Medulla oblongata (tissue), 1 donor: ENCODE data around the gene LAMTOR4.
A peak's percentile ranks its signal among the peaks of the same experiment; 100 is the strongest.
"Not testable (repeated sequence)": the region's sequence is repeated elsewhere in the genome, so short reads cannot be mapped to it uniquely, and the experiment has no call there.

ENCODE experiments used
- DNase-seq: peaks from one replicate; pipeline ENCODE4 v3.0.0-alpha.2; 2015; ENCODE audit errors: extremely low spot score

LAMTOR4 gene

GRCh38 chr7:100122568-100122967 is 26.1 kb upstream of the LAMTOR4 start:
- no peak for DNase-seq

- DNase-seq, result no peak
Observed at GRCh38 chr7:100124301-100125230, 24.2 kb upstream of the LAMTOR4 start.

DNA sequence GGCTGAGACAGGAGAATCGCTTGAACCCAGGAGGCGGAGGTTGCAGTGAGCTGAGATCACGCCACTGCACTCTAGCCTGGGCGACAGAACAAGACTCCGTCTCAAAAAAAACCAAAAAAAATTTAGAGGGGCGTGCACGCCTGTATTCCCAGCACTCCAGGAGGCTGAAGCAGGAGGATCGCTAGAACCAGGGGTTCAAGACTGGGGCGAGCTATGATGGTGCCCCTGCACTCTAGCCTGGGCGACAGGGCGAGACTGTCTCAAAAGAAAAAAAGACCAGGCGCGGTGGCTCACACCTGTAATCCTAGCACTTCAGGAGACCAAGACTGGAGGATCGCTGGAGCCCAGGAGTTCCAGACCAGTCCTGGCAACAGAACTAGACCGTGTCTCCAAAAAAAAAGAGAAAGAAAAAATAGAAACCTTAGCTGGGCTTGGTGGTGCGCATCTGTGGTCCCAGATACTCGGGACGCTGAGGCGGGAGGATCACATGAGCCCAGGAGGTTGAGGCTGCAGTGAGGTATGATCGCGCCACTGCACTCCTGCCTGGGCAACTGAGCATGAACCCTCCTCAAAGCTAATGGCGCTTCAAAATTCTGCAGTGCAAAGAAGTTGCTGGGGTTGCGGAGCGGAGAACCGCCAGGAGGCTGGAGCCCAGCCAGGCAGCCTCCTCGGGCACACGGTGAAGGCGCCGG is 22.3 kb upstream of the LAMTOR4 start:
- no peak for DNase-seq

GRCh38 chr7:100126931-100127865 is 21.5 kb upstream of the LAMTOR4 start, which contains the start of gene MBLAC1:
Gene MBLAC1 (plus strand): TSS chr7:100126967. CDS start chr7:100127396, 429 bp downstream.
- peak; percentile 94 for DNase-seq

- no peak for DNase-seq
Observed at GRCh38 chr7:100127866-100128636, 20.7 kb upstream of the LAMTOR4 start.

DNA sequence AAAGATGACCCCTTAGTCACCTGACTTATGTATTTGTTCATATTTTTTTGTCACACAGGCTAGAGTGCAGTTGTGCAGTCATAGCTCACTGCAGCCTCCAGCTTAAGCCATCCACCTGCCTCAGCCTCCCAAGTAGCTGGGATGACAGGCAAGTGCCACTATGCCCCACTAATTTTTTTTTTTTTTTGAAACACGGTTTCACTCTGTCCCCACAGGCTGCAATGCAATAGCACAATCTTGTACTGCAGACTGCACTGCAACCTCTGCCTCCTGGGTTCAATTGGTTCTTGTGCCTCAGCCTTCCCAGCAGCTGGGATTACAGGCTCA is 20.1 kb upstream of the LAMTOR4 start:
- no peak for DNase-seq

DNA sequence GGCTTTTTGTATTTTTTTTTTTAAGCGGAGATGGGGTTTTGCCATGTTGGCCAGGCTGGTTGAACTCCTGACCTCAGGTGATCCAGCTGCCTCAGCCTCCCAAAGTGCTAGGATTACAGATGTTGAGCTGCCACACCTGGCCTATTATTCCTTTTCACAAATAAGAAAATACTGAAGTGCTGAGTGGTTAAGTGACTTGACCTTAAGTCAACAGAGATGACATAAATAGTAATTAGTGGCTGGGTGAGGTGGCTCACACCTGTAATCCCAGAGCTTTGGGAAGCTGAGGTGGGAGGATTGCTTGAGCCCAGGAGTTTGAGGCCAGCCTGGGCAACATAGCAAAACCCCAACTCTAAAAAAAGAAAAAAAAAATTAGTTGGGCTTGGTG is 18.5 kb upstream of the LAMTOR4 start:
- DNase-seq, result not testable (repeated sequence)

GRCh38 chr7:100130608-100131453 is 17.9 kb upstream of the LAMTOR4 start:
- DNase-seq, result peak; percentile 72

GRCh38 chr7:100132126-100132525 is 16.6 kb upstream of the LAMTOR4 start:
- DNase-seq, result no peak

- DNase-seq, result peak; percentile 71
Observed at GRCh38 chr7:100132697-100133151, 16.0 kb upstream of the LAMTOR4 start.

GRCh38 chr7:100137851-100138760 is 10.6 kb upstream of the LAMTOR4 start:
- no peak for DNase-seq

DNA sequence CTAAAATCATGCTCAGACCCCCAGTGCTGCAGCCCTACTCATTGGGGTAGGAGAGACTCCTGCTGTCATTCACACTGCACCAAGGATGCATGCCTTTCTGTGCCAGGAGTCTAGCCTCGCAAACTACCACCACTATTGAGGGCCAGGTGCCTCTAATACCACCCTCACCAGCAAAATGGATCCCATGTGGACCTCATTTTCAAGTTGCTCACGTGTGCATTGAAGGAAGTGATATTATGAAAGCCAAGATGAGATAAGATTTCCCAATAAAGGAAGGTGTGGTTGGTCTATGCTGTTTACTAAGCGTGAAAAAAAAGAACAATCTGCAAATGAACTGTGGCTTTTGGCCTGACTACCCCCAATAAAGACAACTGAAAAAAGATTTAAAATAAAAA is 7.2 kb upstream of the LAMTOR4 start:
- no peak for DNase-seq

- no peak for DNase-seq
Observed at GRCh38 chr7:100142461-100142860, 6.3 kb upstream of the LAMTOR4 start.

GRCh38 chr7:100146350-100146749 is 2.4 kb upstream of the LAMTOR4 start:
- DNase-seq, result not testable (repeated sequence)

DNA sequence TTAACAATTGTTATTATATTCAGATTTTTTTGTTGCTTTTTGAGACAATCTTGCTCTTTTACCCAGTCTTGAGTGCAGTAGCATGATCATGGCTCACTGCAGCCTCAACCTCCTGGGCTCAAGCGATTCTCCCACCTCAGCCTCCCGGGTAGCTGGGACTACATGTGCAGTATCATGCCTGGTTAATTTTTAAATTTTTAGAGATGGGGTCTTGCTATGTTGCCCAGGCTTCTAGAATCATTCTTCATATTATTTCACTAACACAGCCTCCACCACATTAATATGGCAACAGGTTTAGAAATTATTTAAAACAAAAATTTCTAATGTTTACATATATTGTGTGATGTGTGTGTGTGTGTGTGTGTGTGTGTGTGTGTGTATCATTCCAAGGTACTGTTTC is 1.4 kb upstream of the LAMTOR4 start:
- DNase-seq, result no peak

DNA sequence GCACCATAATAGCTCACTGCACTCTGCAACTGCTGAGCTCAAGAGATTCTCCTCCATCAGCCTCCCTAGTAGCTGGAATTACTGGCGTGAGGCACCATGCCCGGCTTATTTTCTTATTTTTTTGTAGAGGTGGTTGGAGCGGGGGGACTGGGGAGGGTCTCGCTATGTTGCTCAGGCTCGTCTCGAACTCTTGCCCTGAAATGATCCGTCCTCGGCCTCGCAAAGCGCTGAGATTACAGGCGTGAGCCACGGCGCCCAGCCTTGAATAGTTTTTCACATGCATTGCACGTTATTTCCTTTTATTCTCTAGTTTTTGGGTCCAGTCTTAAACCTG is 526 bp upstream of the LAMTOR4 start:
- no peak for DNase-seq

- peak; percentile 58 for DNase-seq
Observed at GRCh38 chr7:100152404-100152803, 3.7 kb downstream of the LAMTOR4 start.

DNA sequence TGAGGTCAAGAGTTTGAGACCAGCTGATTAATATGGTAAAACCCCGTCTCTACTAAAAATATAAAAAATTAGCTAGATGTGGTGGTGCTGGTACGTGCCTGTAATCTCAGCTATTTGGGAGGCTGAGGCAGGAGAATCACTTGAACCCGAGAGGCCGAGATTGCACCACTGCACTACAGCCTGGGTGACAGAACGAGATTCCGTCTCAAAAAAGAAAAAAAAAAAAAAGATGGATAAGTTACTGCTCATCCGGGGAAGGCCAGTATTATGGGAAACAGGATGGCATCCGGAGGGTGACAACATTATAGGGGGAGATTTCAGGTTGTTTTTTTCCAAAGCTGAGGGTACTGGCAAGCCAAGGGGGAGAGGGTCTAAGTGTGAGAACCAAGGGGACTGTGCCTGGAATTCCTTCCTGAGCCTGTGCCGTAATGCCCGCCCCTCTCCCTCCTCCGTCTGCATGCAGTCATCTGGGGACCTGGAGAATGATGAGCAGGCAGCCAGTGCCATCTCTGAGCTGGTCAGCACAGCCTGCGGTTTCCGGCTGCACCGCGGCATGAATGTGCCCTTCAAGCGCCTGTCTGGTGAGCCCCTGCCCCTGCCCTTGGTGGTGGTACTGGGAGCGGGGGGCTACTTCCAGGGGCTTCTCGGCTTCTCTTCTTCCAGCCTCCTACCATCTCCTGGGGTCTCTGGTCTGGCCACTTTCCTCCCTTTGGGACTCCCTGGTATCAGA is 4.4 kb downstream of the LAMTOR4 start:
- DNase-seq, result no peak
